ENCODE results near the gene DNAH10.

Gene DNAH10

GRCh38 chr12:123933214-123933613 is 171.1 kb downstream of the DNAH10 start:
- no peak for DNase-seq (ENCODE audit: low read depth)

- DNase-seq (ENCODE audit: low read depth), result no peak
Observed at GRCh38 chr12:123934016-123934620, 172.0 kb downstream of the DNAH10 start.

- DNase-seq (ENCODE audit: low read depth), result no peak
Observed at GRCh38 chr12:123934829-123935228, 172.7 kb downstream of the DNAH10 start.

GRCh38 chr12:123935956-123936355 is 173.9 kb downstream of the DNAH10 start:
- DNase-seq (ENCODE audit: low read depth), result no peak

- DNase-seq (ENCODE audit: low read depth), result no peak
Observed at GRCh38 chr12:123936471-123936870, 174.4 kb downstream of the DNAH10 start.

- DNase-seq (ENCODE audit: low read depth), result no peak
Observed at GRCh38 chr12:123936956-123937706, 175.0 kb downstream of the DNAH10 start.

GRCh38 chr12:123937707-123938591 is 175.8 kb downstream of the DNAH10 start:
- no peak for DNase-seq (ENCODE audit: low read depth)

GRCh38 chr12:123938679-123939480 is 176.8 kb downstream of the DNAH10 start:
- no peak for DNase-seq (ENCODE audit: low read depth)

GRCh38 chr12:123939716-123940626 is 177.9 kb downstream of the DNAH10 start:
- DNase-seq (ENCODE audit: low read depth), result no peak

GRCh38 chr12:123940627-123940966 is 178.5 kb downstream of the DNAH10 start:
- no peak for DNase-seq (ENCODE audit: low read depth)

- no peak for DNase-seq (ENCODE audit: low read depth)
Observed at GRCh38 chr12:123941000-123941399, 178.9 kb downstream of the DNAH10 start.

GRCh38 chr12:123941624-123942237 is 179.6 kb downstream of the DNAH10 start:
- DNase-seq (ENCODE audit: low read depth), result no peak

GRCh38 chr12:123942238-123942653 is 180.1 kb downstream of the DNAH10 start:
- no peak for DNase-seq (ENCODE audit: low read depth)

- DNase-seq (ENCODE audit: low read depth), result no peak
Observed at GRCh38 chr12:123942911-123943648, 181.0 kb downstream of the DNAH10 start.

GRCh38 chr12:123943816-123944215 is 181.7 kb downstream of the DNAH10 start:
- DNase-seq (ENCODE audit: low read depth), result no peak

GRCh38 chr12:123944696-123945095 is 182.6 kb downstream of the DNAH10 start:
- no peak for DNase-seq (ENCODE audit: low read depth)

- DNase-seq (ENCODE audit: low read depth), result no peak
Observed at GRCh38 chr12:123945287-123946151, 183.4 kb downstream of the DNAH10 start.

GRCh38 chr12:123946152-123946515 is 184.0 kb downstream of the DNAH10 start:
- no peak for DNase-seq (ENCODE audit: low read depth)
